G401 (cell line): ENCODE data around the gene BICD1. TPM values are rescaled to one million over a fixed set of nuclear protein-coding genes. Genes with fewer than 3 reads are reported as not detected.

ENCODE experiments used
- DNase-seq: peaks from one replicate; pipeline ENCODE4 v3.0.0-alpha.2; 2015; ENCODE audit warnings: low spot score
- in situ Hi-C: cut with HindIII; loops from 2 replicates; pipeline ENCODE4 v1.10.0; 2016; ENCODE audit warnings: low sequenced_read_pairs, mixed read lengths
- total RNA-seq: library from RNA; depleted of rRNA; stranded (reverse); fragments of >200 nt; shearing (Covaris generic); gene quantifications from 2 replicates; pipeline ENCODE4 v1.2.3, GENCODE V29; 2014

The BICD1 gene
- total RNA-seq, 1 experiment from 2014 or later, result 8.0 TPM

DNA sequence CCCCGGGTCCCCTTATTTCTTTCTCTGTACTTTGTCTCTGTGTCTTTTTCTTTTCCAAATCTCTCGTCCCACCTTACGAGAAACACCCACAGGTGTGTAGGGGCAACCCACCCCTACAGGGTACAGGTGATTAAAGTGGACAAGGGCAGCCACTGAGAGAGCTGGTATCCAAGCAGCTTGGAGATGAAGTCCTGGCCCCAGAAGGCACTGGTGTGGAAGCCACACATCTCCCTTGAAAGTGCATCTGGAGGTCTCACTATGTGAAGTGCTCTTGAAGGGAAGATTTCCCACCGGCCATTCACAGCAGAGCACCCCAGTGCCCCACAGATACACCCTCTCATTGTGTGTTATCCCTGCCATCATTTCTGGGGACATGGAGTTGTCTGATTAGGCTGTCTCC lies 6.3 kb upstream of the BICD1 start:
- no peak for DNase-seq
- in situ Hi-C loops, result no loop called here

- in situ Hi-C loops, result no loop called here
- no peak for DNase-seq
These were observed 5.8 kb upstream of the BICD1 start for GRCh38 chr12:32100888-32101287.

DNA sequence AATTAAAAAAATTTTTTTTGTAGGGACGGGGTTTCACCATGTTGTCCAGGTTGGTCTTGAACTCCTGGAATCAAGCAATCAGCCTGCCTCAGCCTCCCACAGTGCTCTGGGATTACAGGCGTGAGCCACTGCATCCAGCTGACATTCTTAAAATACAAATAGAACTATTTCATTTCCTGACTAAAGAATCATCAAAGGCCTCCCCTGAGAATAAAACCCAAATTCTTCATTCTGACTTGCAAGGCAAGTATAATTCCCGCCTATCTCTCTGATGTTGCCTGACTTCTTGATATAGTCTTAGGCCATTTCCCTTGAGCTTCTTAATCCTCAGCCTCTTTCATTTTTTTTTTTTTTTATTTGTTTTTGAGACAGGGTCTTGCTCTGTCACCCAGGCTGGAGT lies 4.4 kb upstream of the BICD1 start:
- no peak for DNase-seq
- in situ Hi-C loops, result no loop called here

- DNase-seq, result no peak
- in situ Hi-C loops, result no loop called here
These were observed 1.9 kb upstream of the BICD1 start for GRCh38 chr12:32104572-32105355.

- DNase-seq, result peak; percentile 44
- in situ Hi-C loops, result no loop called here
These were observed 596 bp upstream of the BICD1 start for GRCh38 chr12:32105986-32106516.

GRCh38 chr12:32107359-32108267 lies 966 bp downstream of the BICD1 start:
- peak; percentile 70 for DNase-seq
- in situ Hi-C loops, result no loop called here

DNA sequence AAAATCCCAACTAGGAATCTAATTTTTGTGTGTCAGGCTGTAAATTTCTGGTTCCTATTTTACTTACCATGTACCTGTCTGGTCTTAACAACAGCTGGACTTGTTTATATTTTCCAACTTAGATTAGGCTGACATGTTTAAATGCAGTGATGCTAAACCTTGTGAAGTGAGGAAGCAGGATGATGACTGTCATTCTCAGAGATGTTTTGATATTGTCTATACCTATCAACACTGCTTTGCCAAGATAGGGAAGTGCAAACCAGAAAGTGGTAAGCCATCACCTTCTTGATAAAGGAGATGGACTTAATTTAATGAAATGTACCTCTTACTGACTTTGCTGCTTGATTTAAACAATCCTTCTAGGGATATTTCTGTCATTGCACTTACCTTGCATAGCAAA lies 2.1 kb downstream of the BICD1 start:
- in situ Hi-C loops, result no loop called here
- DNase-seq, result peak; percentile 47

DNA sequence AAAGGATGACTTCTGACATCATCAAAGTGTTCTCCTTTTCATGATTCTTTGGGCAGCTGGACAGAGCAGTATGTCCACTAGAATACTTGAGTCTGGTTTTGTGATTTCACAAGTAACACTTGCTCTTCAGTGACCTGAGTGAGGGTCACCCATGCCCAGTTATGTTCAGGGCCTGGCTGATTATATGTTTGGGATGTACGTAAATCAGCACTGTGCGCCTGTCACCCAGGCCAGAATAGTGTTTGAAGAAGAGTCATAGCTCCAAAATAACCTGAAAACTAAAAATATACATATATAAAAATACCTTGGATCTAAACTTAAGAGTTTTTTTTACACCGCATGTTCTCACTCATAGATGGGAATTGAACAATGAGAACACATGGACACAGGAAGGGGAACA lies 3.8 kb downstream of the BICD1 start:
- no peak for DNase-seq
- in situ Hi-C loops, result no loop called here

GRCh38 chr12:32110942-32111341 lies 4.3 kb downstream of the BICD1 start:
- no peak for DNase-seq
- in situ Hi-C loops, result no loop called here

- in situ Hi-C loops, result no loop called here
- peak; percentile 97 for DNase-seq
These were observed 8.9 kb downstream of the BICD1 start for GRCh38 chr12:32115404-32116104.

- in situ Hi-C loops, result no loop called here
- DNase-seq, result no peak
These were observed 10.2 kb downstream of the BICD1 start for GRCh38 chr12:32116897-32117296.

DNA sequence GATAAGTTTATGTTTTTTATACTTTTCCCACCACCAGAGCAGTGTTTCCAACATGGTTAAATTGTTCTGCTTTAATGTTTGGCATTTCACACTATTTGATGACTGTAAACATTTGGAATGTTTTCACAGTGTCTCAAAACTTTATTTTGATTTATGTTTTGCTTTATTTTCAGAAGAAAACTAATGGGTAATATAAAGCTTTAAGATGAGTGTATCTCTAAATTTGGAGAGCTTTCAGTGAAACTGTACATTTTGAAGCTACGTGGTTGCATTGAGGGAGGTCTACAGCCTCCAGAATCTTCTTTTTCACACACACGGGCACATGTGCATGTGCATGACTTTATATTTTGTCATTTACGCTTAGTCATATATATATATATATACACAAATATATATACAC lies 10.7 kb downstream of the BICD1 start:
- in situ Hi-C loops, result no loop called here
- DNase-seq, result no peak

- in situ Hi-C loops, result no loop called here
- peak; percentile 60 for DNase-seq
These were observed 12.2 kb downstream of the BICD1 start for GRCh38 chr12:32118806-32119205.

- in situ Hi-C loops, result no loop called here
- DNase-seq, result no peak
These were observed 13.8 kb downstream of the BICD1 start for GRCh38 chr12:32120419-32120818.

GRCh38 chr12:32124637-32125036 lies 18.0 kb downstream of the BICD1 start:
- no peak for DNase-seq
- in situ Hi-C loops, result no loop called here

- DNase-seq, result no peak
- in situ Hi-C loops, result no loop called here
These were observed 18.9 kb downstream of the BICD1 start for GRCh38 chr12:32125455-32126084.

DNA sequence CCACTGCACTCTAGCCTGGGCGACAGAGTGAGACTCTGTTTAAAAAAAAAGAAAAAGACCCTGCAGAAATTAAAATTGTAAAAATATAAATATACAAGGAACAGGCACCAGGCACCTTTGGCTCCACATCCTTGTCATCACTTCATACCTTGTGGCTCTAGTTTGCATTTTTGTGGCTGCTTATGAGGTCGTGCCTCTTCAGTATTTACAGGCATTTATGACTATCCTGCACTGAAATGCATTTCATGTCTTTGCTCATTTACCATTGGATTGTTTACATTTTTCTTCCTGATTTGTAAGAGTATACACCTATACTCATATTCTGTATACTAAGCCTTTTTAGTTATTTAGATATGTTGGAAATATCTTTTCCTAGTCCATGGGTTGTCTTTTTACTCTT lies 20.1 kb downstream of the BICD1 start:
- in situ Hi-C loops, result no loop called here
- no peak for DNase-seq

GRCh38 chr12:32131666-32132065 lies 25.0 kb downstream of the BICD1 start:
- DNase-seq, result no peak
- in situ Hi-C loops, result no loop called here
